ENCODE data around the gene UTS2.
A peak's percentile ranks its signal among the peaks of the same experiment; 100 is the strongest.

UTS2 gene

GRCh38 chr1:7852804-7853683 is at the start of gene UTS2:
UTS2 (minus strand) TSS chr1:7853065; CDS start chr1:7853003, 62 bp downstream.
- FAIRE-seq, result no peak
- no peak for DNase-seq (ENCODE audit: low spot score)

GRCh38 chr1:7899741-7900140 is 46.9 kb upstream of the UTS2 start:
- FAIRE-seq (no peak), DNase-seq (ENCODE audit: low spot score) (peak; percentile 18)

- DNase-seq (ENCODE audit: low spot score) (no peak), FAIRE-seq (no peak)
Measured at GRCh38 chr1:7898962-7899361, 46.1 kb upstream of the UTS2 start.

GRCh38 chr1:7896994-7897393 is 44.1 kb upstream of the UTS2 start:
- FAIRE-seq (no peak), DNase-seq (ENCODE audit: low spot score) (no peak)

- FAIRE-seq (no peak), DNase-seq (ENCODE audit: low spot score) (peak; percentile 63)
Measured at GRCh38 chr1:7893529-7894180, 40.8 kb upstream of the UTS2 start.

GRCh38 chr1:7891804-7892203 is 38.9 kb upstream of the UTS2 start:
- no peak for DNase-seq (ENCODE audit: low spot score)
- no peak for FAIRE-seq

- FAIRE-seq (no peak), DNase-seq (ENCODE audit: low spot score) (no peak)
Measured at GRCh38 chr1:7890853-7891252, 38.0 kb upstream of the UTS2 start.

GRCh38 chr1:7888248-7889081 is 35.6 kb upstream of the UTS2 start:
- no peak for FAIRE-seq
- DNase-seq (ENCODE audit: low spot score), result peak; percentile 17

- no peak for FAIRE-seq
- peak; percentile 14 for DNase-seq (ENCODE audit: low spot score)
Measured at GRCh38 chr1:7886405-7886745, 33.5 kb upstream of the UTS2 start.

- FAIRE-seq (no peak), DNase-seq (ENCODE audit: low spot score) (no peak)
Measured at GRCh38 chr1:7885513-7886404, 32.9 kb upstream of the UTS2 start.

- DNase-seq (ENCODE audit: low spot score) (no peak), FAIRE-seq (no peak)
Measured at GRCh38 chr1:7884757-7885156, 31.9 kb upstream of the UTS2 start.

- DNase-seq (ENCODE audit: low spot score), result no peak
- FAIRE-seq, result no peak
Measured at GRCh38 chr1:7879228-7879627, 26.4 kb upstream of the UTS2 start.

- DNase-seq (ENCODE audit: low spot score), result no peak
- FAIRE-seq, result no peak
Measured at GRCh38 chr1:7878027-7878426, 25.2 kb upstream of the UTS2 start.

GRCh38 chr1:7873801-7874795 is 21.2 kb upstream of the UTS2 start:
- DNase-seq (ENCODE audit: low spot score), result no peak
- no peak for FAIRE-seq

GRCh38 chr1:7871136-7871535 is 18.3 kb upstream of the UTS2 start:
- DNase-seq (ENCODE audit: low spot score), result no peak
- no peak for FAIRE-seq

GRCh38 chr1:7869136-7869920 is 16.5 kb upstream of the UTS2 start:
- no peak for FAIRE-seq
- DNase-seq (ENCODE audit: low spot score), result peak; percentile 65

- FAIRE-seq, result no peak
- no peak for DNase-seq (ENCODE audit: low spot score)
Measured at GRCh38 chr1:7868070-7868780, 15.4 kb upstream of the UTS2 start.

- no peak for DNase-seq (ENCODE audit: low spot score)
- no peak for FAIRE-seq
Measured at GRCh38 chr1:7865978-7866377, 13.1 kb upstream of the UTS2 start.
